GM12891 (cell line): ENCODE measurements around the gene C20orf144.

ENCODE experiments used
- DNase-seq: peaks from one replicate; pipeline ENCODE4 v3.0.0; 2011; ENCODE audit warnings: low spot score; ENCODE audit not compliant: insufficient read length
- FAIRE-seq: peaks from 2 replicates; lab custom pipeline; 2011; peaks lifted over from hg19 to GRCh38; lab: Jason Lieb, UNC
- PAX5 ChIP-seq: IDR thresholded peaks from 2 replicates; pipeline ENCODE4 v1.6.1; 2011; ENCODE audit warnings: low read length, moderate library complexity, mild to moderate bottlenecking; ENCODE audit not compliant: insufficient read depth, severe bottlenecking
- POLR2A ChIP-seq: IDR thresholded peaks from 2 replicates; pipeline ENCODE4 v1.6.1; 2011; ENCODE audit warnings: low read depth, low read length, control low read depth
- POLR2AphosphoS5 ChIP-seq: IDR thresholded peaks from 2 replicates; pipeline ENCODE4 v1.6.1; 2011; ENCODE audit warnings: low read depth, low read length, control low read depth
- POU2F2 ChIP-seq: IDR thresholded peaks from 2 replicates; pipeline ENCODE4 v1.6.1; 2011; ENCODE audit warnings: low read depth, mild to moderate bottlenecking, control low read depth, low read length, moderate library complexity
- SPI1 ChIP-seq: IDR thresholded peaks from 2 replicates; pipeline ENCODE4 v1.6.1; 2011; ENCODE audit warnings: low read depth, low read length, control low read depth
- TAF1 ChIP-seq: IDR thresholded peaks from 2 replicates; pipeline ENCODE4 v1.6.1; 2011; ENCODE audit warnings: low read depth, low read length, control low read depth

C20orf144 gene

DNA sequence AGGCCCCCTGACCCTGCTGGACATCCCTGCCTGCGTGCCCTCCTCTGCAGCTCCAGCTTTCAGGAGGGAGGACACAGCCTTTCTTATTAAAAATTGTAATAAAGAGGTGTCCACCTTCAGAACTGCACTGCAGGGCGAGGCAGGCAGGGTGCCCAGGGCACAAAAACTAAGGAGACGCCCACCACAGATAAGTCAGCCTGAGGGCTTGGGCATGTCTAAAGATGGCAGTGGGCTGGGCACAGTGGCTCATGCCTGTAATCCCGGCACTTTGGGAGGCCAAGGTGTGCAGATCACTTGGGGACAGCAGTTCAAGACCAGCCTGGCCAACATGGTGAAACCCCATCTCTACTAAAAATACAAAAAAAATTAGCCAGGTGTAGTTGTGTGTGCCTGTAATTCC is 7.0 kb upstream of the C20orf144 start:
- TF ChIP-seq POLR2A (no peak), POLR2AphosphoS5 (no peak), TAF1 (no peak), SPI1 (no peak), POU2F2 (no peak), PAX5 (no peak)
- FAIRE-seq (no peak), DNase-seq (no peak)

- no peak for FAIRE-seq
- TF ChIP-seq TAF1, result no peak
- no peak for TF ChIP-seq PAX5
- TF ChIP-seq POU2F2, result no peak
- TF ChIP-seq POLR2A, result no peak
- no peak for TF ChIP-seq SPI1
- TF ChIP-seq POLR2AphosphoS5, result no peak
- no peak for DNase-seq
Measured at GRCh38 chr20:33656010-33656782, 5.9 kb upstream of the C20orf144 start.

- peak; percentile 48; the same call in 1 of the 2 replicates for TF ChIP-seq POU2F2
- TF ChIP-seq TAF1, result no peak
- DNase-seq (no peak), FAIRE-seq (no peak)
Measured at GRCh38 chr20:33656783-33657703, 5.1 kb upstream of the C20orf144 start.

DNA sequence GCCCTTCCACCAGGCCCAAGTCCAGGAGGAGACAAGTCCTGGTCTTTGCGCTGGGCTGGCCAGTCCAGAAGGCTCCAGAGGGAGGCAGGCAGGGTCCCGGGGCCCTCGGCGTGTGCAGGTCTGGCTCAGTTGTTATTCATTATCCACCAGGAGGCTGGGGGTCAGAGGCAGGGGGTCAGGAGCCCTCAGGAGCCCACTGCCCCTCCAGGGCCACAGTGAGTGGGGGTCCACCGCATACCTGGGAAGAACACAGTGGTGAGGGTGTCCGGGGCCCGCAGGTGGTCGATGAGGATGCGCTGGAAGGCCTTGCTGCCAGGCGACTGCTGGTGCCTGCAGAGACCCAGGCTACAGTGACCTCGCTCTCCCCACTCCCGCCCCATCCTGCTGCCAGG is 4.4 kb upstream of the C20orf144 start:
- DNase-seq (no peak), FAIRE-seq (no peak)
- TF ChIP-seq POU2F2 (no peak), SPI1 (no peak), TAF1 (no peak)

DNA sequence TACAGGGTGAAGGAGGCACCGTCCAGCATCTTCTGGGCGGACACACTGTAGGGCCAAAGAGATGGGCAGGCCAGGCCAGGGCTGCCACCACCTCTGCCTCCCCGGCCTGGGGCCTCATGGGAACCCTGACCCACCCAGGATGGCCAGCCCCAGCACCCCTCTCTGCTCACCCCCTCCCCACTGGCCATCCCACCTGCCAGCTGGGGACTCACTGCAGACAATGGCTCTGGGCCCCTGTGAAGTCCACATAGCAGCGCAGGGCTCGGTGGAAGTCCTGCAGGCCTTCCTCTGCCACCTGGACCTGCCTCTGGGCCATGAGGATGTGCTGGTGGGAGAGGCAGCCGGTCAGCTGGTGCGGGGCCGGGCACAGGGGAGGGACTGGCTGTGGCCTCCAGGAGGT is 3.6 kb upstream of the C20orf144 start:
- FAIRE-seq (no peak), DNase-seq (peak; percentile 6)
- no peak for TF ChIP-seq PAX5
- no peak for TF ChIP-seq SPI1
- no peak for TF ChIP-seq POLR2AphosphoS5
- no peak for TF ChIP-seq POU2F2
- TF ChIP-seq POLR2A, result no peak
- no peak for TF ChIP-seq TAF1

DNA sequence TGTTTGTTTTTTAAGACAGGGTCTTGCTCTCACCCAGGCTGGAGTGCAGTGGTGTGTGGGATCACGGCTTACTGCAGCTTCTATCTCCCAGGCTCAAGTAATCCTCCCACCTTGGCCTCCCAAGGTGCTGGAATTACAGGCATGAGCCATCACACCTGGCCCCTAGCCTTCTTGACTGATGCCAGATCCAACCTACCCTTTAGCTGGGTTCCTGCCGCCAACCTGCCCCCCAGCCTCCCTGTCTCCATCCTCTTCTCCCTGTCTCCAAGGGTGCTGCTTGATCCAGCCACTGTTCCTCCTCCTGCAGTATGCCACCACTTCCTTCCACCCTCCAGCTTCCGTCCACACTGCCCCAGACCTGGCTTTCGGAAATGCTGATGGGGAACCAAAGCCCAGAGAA is 3.2 kb upstream of the C20orf144 start:
- FAIRE-seq (no peak), DNase-seq (no peak)
- no peak for TF ChIP-seq PAX5
- no peak for TF ChIP-seq POLR2AphosphoS5
- TF ChIP-seq SPI1, result no peak
- no peak for TF ChIP-seq POU2F2
- TF ChIP-seq POLR2A, result no peak
- TF ChIP-seq TAF1, result no peak

DNA sequence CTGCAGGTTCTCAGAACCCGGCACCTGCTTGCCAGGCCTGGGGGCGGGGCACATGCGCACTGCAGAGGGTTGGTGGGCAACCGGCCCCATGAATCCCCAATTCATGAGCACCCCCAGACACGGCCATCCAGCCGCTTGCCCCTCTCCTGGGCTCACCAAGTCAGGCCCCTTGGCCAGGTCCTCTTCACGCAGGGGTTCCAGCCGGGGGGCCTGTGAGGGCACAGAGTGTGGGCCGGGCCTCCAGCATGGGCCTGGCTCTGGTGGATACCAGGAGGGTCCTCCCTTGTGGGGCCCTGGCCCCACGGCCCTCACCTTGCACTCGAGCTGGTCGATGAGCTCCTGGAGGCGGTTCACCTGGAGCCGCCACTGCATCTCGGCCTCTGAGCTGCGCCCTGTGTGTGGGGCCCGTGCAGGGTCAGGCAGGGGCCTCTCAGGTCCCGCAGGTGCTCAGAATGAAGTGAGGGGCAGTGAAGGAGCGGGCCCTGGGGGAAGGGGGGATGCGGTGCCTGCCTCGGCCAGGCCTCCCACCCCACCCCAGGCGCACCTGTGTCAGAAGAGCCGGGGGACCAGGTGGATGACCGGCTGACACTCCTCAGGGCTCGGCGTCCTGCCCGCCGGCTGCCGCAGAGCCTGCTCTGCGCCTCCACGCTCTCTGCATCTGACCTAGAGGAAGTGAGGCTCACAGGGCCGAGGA is 2.6 kb upstream of the C20orf144 start:
- FAIRE-seq (no peak), DNase-seq (no peak)
- TF ChIP-seq SPI1 (no peak), POLR2A (no peak), TAF1 (no peak), PAX5 (no peak), POLR2AphosphoS5 (no peak), POU2F2 (no peak)

DNA sequence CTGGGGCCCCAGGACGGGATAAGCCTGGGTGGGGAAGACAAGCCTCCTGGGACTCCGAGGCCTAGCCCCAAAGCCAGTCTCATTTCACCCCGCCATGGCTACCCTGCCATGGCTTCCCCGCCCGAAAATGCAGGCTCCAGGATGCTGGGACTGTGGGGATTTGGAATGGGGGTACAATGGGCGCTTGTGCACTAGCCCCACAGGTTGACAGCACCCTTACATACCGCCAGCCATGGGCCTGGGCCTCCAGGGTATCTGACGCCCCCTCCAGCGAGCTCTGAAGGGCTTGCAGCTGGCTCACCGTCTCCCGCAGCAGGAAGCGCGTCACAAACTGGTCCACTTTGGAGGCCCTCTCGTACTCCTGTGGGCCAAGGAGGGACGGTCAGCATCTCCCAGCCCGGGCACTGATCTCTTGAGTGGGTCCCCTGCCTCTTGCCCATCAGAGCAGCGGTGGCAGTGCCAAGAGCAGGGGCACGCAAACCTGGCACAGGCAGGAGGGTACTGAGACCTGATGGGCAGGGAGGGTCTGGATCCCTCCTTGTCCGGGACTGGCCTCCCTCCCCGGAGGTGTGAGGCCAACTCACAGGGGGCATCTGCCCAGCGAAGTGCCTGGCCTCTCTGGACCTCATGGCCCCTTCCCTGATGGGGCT is 2.0 kb upstream of the C20orf144 start:
- TF ChIP-seq POLR2AphosphoS5 (no peak), PAX5 (no peak), POLR2A (no peak)
- no peak for DNase-seq
- FAIRE-seq, result no peak

GRCh38 chr20:33660685-33661058 is 1.5 kb upstream of the C20orf144 start:
- FAIRE-seq (no peak), DNase-seq (no peak)
- TF ChIP-seq SPI1 (no peak), PAX5 (no peak), POLR2A (no peak), POU2F2 (no peak), TAF1 (no peak), POLR2AphosphoS5 (no peak)
